GM23338 (cell line): ENCODE data around the gene SMIM14. TPM values are rescaled to one million over a fixed set of nuclear protein-coding genes. Genes with fewer than 3 reads are reported as not detected.

Experiments
- ATAC-seq: fragments of 200-7000 bp; cut with Tn5 transposase; 3 replicates; pipeline ENCODE4 v1.9.1; 2020
- DNase-seq: peaks from one replicate; pipeline ENCODE4 v3.0.0-alpha.2; 2015; ENCODE audit warnings: low spot score
- H2AFZ ChIP-seq: fragments of 200-600 bp; sonication (generic); 2 replicates; pipeline ENCODE4 v1.8.0; 2016; ENCODE audit warnings: antibody characterized with exemption, mild to moderate bottlenecking, moderate library complexity
- H3F3A ChIP-seq: fragments of 200-600 bp; sonication (generic); replicated peaks from 2 replicates; pipeline ENCODE4 v1.8.0; 2017; ENCODE audit warnings: antibody characterized with exemption, mixed run types, low read depth
- H3K27ac ChIP-seq: fragments of 200-600 bp; sonication (generic); 2 replicates; pipeline ENCODE4 v1.6.1; 2016; ENCODE audit warnings: low read depth
- H3K27me3 ChIP-seq: fragments of 200-600 bp; sonication (generic); 2 replicates; pipeline ENCODE4 v1.8.0; 2016; ENCODE audit warnings: mild to moderate bottlenecking, mixed run types, moderate library complexity; ENCODE audit not compliant: insufficient read depth
- H3K36me3 ChIP-seq: fragments of 200-600 bp; sonication (generic); 2 replicates; pipeline ENCODE4 v1.8.0; 2016; ENCODE audit warnings: mild to moderate bottlenecking; ENCODE audit not compliant: insufficient read depth
- H3K4me1 ChIP-seq: fragments of 200-600 bp; sonication (generic); 2 replicates; pipeline ENCODE4 v1.8.0; 2016; ENCODE audit warnings: mild to moderate bottlenecking, moderate library complexity; ENCODE audit not compliant: insufficient read depth
- H3K4me2 ChIP-seq: fragments of 200-600 bp; sonication (generic); 2 replicates; pipeline ENCODE4 v1.7.1; 2017; ENCODE audit warnings: mixed run types
- H3K4me3 ChIP-seq: fragments of 200-600 bp; sonication (generic); 2 replicates; pipeline ENCODE4 v1.6.1; 2016; ENCODE audit warnings: mixed run types
- H3K79me2 ChIP-seq: fragments of 200-600 bp; sonication (generic); replicated peaks from 2 replicates; pipeline ENCODE4 v1.8.0; 2017; ENCODE audit warnings: mild to moderate bottlenecking; ENCODE audit not compliant: insufficient read depth
- H3K9me2 ChIP-seq: fragments of 200-600 bp; sonication (generic); 2 replicates; pipeline ENCODE4 v1.8.0; 2017; ENCODE audit not compliant: insufficient read depth
- H4K20me1 ChIP-seq: fragments of 200-600 bp; sonication (generic); replicated peaks from 2 replicates; pipeline ENCODE4 v1.8.0; 2017; ENCODE audit warnings: mild to moderate bottlenecking; ENCODE audit not compliant: insufficient read depth
- H3K27ac Mint-ChIP-seq: 2 replicates; pipeline ENCODE4 v1.8.0; 2020; ENCODE audit warnings: inconsistent platforms, mild to moderate bottlenecking, moderate library complexity, mixed read lengths
- H3K27me3 Mint-ChIP-seq: 3 replicates; pipeline ENCODE4 v1.8.0; 2022; ENCODE audit warnings: low read depth, mild to moderate bottlenecking, moderate library complexity, mixed read lengths, inconsistent platforms; ENCODE audit not compliant: insufficient read depth, poor library complexity
- H3K36me3 Mint-ChIP-seq: 3 replicates; pipeline ENCODE4 v1.8.0; 2021; ENCODE audit warnings: low read depth, mild to moderate bottlenecking, inconsistent platforms, moderate library complexity, mixed read lengths
- H3K4me1 Mint-ChIP-seq: 3 replicates; pipeline ENCODE4 v1.8.0; 2020; ENCODE audit warnings: mild to moderate bottlenecking, inconsistent platforms, mixed read lengths
- H3K4me3 Mint-ChIP-seq: 3 replicates; pipeline ENCODE4 v1.8.0; 2021; ENCODE audit warnings: moderate library complexity, mild to moderate bottlenecking, inconsistent platforms, mixed read lengths
- H3K9me3 Mint-ChIP-seq: 3 replicates; pipeline ENCODE4 v1.8.0; 2020; ENCODE audit warnings: moderate library complexity, mild to moderate bottlenecking, inconsistent platforms, mixed read lengths
- CREB1 ChIP-seq: fragments of 250-450 bp; sonication (Bioruptor Pico); IDR thresholded peaks from 2 replicates; pipeline ENCODE4 v1.5.0; 2020; ENCODE audit warnings: low read depth, mild to moderate bottlenecking, moderate library complexity
- EZH2 ChIP-seq: fragments of 200-600 bp; sonication (generic); IDR thresholded peaks from one replicate; pipeline ENCODE4 v1.8.0; 2017; ENCODE audit warnings: antibody characterized with exemption, mild to moderate bottlenecking, low read depth; ENCODE audit not compliant: unreplicated experiment
- EZH2phosphoT487 ChIP-seq: fragments of 200-600 bp; sonication (generic); IDR thresholded peaks from one replicate; pipeline ENCODE4 v1.8.1; 2018; ENCODE audit warnings: antibody characterized with exemption; ENCODE audit not compliant: unreplicated experiment
- JUNB ChIP-seq: IDR thresholded peaks from one replicate; pipeline ENCODE4 v1.6.1; 2016; ENCODE audit warnings: antibody characterized with exemption; ENCODE audit not compliant: unreplicated experiment
- NANOG ChIP-seq: IDR thresholded peaks from 2 replicates; pipeline ENCODE4 v1.6.1; 2016; ENCODE audit warnings: antibody characterized with exemption, borderline replicate concordance
- POLR2AphosphoS5 ChIP-seq: IDR thresholded peaks from 2 replicates; pipeline ENCODE4 v1.6.1; 2016; ENCODE audit warnings: antibody characterized with exemption, low read depth
- STAT1 ChIP-seq: IDR thresholded peaks from one replicate; pipeline ENCODE4 v1.6.1; 2016; ENCODE audit warnings: antibody characterized with exemption; ENCODE audit not compliant: unreplicated experiment
- ZNF114 ChIP-seq: fragments of 250-450 bp; sonication (Bioruptor Pico); IDR thresholded peaks from 2 replicates; pipeline ENCODE4 v1.5.0; 2020; ENCODE audit warnings: mild to moderate bottlenecking, moderate library complexity
- ZNF331 ChIP-seq: fragments of 250-450 bp; sonication (Bioruptor Pico); IDR thresholded peaks from 2 replicates; pipeline ENCODE4 v1.5.0; 2020; ENCODE audit warnings: low read depth, mild to moderate bottlenecking, moderate library complexity
- polyA plus RNA-seq: library from polyadenylated mRNA; unstranded; fragments of >200 nt; fragmentation: Nextera tagmentation; extraction: Ambion mirVana; gene quantifications from 2 replicates; pipeline ENCODE4 v1.2.1, GENCODE V29; 2016
- total RNA-seq: library from RNA; depleted of rRNA; stranded (reverse); fragments of >200 nt; shearing (Covaris generic); gene quantifications from 2 replicates; pipeline ENCODE4 v1.2.3, GENCODE V29; 2014
- TF ChIP-seq, protein P1 (sequence below), 2 experiments: fragments of 200-600 bp in 1 of 2; sonication (generic) in 1 of 2; conservative IDR thresholded peaks; 2 replicates each; pipeline versions ENCODE4 v1.5.1 to v1.6.1; 2016 to 2017; ENCODE audit warnings: antibody characterized with exemption in 2 of 2, low read depth in 2 of 2, mild to moderate bottlenecking in 2 of 2, moderate library complexity in 1 of 2
- TF ChIP-seq, protein P2 (sequence below): IDR thresholded peaks from one replicate; pipeline ENCODE4 v1.6.1; 2018; ENCODE audit warnings: antibody characterized with exemption; ENCODE audit not compliant: unreplicated experiment
- TF ChIP-seq, protein P3 (sequence below): fragments of 250-450 bp; sonication (Bioruptor Pico); IDR thresholded peaks from 2 replicates; pipeline ENCODE4 v1.5.0; 2020; ENCODE audit warnings: mild to moderate bottlenecking, moderate library complexity
- TF ChIP-seq, protein P4 (sequence below): IDR thresholded peaks from 2 replicates; pipeline ENCODE4 v1.6.1; 2016; ENCODE audit warnings: antibody characterized with exemption

SMIM14 gene
- total and polyA plus RNA-seq, 2 experiments from 2014 or later: 29.0 to 52.6 TPM

- no peak overlapping the region; the same call in 2 of the 3 replicates for H3K4me3 Mint-ChIP-seq
- ATAC-seq: no peak
Observed at GRCh38 chr4:39555472-39555871, 83.2 kb downstream of the SMIM14 start.

More at GRCh38 chr4:39555472-39555871, 83.2 kb downstream of the SMIM14 start:
- H3K27ac Mint-ChIP-seq: no peak overlapping the region
- H2AFZ ChIP-seq: no peak overlapping the region
- H3K79me2 ChIP-seq: no peaks in the 10 kb centered on the region
- H3K9me2 ChIP-seq: no peaks in the 10 kb centered on the region
- no peak overlapping the region for H3K27ac ChIP-seq
- H3K36me3 ChIP-seq: no peaks in the 10 kb centered on the region
- DNase-seq: no peak
- H3K4me2 ChIP-seq: no peak overlapping the region
- H3K27me3 Mint-ChIP-seq: no peaks in the 10 kb centered on the region
- no peak overlapping the region for H3K4me3 ChIP-seq
- no peaks in the 10 kb centered on the region for H3K4me1 ChIP-seq
- peaks cover 2% of the 10 kb centered on the region; the same call in 1 of the 3 replicates for H3K4me1 Mint-ChIP-seq
- no peaks in the 10 kb centered on the region for H4K20me1 ChIP-seq
- no peaks in the 10 kb centered on the region for H3K9me3 Mint-ChIP-seq
- H3K36me3 Mint-ChIP-seq: peaks cover 8% of the 10 kb centered on the region
- TF ChIP-seq CREB1 (CRISPR knock-in tag) (no peak), EZH2 (no peak), NANOG (no peak), ZNF331 (CRISPR knock-in tag) (no peak), JUNB (no peak), POLR2AphosphoS5 (no peak), EZH2phosphoT487 (no peak), ZNF114 (CRISPR knock-in tag) (no peak), STAT1 (no peak)
- TF ChIP-seq, protein P1, sequence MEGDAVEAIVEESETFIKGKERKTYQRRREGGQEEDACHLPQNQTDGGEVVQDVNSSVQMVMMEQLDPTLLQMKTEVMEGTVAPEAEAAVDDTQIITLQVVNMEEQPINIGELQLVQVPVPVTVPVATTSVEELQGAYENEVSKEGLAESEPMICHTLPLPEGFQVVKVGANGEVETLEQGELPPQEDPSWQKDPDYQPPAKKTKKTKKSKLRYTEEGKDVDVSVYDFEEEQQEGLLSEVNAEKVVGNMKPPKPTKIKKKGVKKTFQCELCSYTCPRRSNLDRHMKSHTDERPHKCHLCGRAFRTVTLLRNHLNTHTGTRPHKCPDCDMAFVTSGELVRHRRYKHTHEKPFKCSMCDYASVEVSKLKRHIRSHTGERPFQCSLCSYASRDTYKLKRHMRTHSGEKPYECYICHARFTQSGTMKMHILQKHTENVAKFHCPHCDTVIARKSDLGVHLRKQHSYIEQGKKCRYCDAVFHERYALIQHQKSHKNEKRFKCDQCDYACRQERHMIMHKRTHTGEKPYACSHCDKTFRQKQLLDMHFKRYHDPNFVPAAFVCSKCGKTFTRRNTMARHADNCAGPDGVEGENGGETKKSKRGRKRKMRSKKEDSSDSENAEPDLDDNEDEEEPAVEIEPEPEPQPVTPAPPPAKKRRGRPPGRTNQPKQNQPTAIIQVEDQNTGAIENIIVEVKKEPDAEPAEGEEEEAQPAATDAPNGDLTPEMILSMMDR (conservative IDR thresholded peaks at IDR 0.05; ENCODE audit: low read depth in 2 of 2): no peak
- TF ChIP-seq, protein P2, sequence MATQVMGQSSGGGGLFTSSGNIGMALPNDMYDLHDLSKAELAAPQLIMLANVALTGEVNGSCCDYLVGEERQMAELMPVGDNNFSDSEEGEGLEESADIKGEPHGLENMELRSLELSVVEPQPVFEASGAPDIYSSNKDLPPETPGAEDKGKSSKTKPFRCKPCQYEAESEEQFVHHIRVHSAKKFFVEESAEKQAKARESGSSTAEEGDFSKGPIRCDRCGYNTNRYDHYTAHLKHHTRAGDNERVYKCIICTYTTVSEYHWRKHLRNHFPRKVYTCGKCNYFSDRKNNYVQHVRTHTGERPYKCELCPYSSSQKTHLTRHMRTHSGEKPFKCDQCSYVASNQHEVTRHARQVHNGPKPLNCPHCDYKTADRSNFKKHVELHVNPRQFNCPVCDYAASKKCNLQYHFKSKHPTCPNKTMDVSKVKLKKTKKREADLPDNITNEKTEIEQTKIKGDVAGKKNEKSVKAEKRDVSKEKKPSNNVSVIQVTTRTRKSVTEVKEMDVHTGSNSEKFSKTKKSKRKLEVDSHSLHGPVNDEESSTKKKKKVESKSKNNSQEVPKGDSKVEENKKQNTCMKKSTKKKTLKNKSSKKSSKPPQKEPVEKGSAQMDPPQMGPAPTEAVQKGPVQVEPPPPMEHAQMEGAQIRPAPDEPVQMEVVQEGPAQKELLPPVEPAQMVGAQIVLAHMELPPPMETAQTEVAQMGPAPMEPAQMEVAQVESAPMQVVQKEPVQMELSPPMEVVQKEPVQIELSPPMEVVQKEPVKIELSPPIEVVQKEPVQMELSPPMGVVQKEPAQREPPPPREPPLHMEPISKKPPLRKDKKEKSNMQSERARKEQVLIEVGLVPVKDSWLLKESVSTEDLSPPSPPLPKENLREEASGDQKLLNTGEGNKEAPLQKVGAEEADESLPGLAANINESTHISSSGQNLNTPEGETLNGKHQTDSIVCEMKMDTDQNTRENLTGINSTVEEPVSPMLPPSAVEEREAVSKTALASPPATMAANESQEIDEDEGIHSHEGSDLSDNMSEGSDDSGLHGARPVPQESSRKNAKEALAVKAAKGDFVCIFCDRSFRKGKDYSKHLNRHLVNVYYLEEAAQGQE: no peak
- TF ChIP-seq, protein P3, sequence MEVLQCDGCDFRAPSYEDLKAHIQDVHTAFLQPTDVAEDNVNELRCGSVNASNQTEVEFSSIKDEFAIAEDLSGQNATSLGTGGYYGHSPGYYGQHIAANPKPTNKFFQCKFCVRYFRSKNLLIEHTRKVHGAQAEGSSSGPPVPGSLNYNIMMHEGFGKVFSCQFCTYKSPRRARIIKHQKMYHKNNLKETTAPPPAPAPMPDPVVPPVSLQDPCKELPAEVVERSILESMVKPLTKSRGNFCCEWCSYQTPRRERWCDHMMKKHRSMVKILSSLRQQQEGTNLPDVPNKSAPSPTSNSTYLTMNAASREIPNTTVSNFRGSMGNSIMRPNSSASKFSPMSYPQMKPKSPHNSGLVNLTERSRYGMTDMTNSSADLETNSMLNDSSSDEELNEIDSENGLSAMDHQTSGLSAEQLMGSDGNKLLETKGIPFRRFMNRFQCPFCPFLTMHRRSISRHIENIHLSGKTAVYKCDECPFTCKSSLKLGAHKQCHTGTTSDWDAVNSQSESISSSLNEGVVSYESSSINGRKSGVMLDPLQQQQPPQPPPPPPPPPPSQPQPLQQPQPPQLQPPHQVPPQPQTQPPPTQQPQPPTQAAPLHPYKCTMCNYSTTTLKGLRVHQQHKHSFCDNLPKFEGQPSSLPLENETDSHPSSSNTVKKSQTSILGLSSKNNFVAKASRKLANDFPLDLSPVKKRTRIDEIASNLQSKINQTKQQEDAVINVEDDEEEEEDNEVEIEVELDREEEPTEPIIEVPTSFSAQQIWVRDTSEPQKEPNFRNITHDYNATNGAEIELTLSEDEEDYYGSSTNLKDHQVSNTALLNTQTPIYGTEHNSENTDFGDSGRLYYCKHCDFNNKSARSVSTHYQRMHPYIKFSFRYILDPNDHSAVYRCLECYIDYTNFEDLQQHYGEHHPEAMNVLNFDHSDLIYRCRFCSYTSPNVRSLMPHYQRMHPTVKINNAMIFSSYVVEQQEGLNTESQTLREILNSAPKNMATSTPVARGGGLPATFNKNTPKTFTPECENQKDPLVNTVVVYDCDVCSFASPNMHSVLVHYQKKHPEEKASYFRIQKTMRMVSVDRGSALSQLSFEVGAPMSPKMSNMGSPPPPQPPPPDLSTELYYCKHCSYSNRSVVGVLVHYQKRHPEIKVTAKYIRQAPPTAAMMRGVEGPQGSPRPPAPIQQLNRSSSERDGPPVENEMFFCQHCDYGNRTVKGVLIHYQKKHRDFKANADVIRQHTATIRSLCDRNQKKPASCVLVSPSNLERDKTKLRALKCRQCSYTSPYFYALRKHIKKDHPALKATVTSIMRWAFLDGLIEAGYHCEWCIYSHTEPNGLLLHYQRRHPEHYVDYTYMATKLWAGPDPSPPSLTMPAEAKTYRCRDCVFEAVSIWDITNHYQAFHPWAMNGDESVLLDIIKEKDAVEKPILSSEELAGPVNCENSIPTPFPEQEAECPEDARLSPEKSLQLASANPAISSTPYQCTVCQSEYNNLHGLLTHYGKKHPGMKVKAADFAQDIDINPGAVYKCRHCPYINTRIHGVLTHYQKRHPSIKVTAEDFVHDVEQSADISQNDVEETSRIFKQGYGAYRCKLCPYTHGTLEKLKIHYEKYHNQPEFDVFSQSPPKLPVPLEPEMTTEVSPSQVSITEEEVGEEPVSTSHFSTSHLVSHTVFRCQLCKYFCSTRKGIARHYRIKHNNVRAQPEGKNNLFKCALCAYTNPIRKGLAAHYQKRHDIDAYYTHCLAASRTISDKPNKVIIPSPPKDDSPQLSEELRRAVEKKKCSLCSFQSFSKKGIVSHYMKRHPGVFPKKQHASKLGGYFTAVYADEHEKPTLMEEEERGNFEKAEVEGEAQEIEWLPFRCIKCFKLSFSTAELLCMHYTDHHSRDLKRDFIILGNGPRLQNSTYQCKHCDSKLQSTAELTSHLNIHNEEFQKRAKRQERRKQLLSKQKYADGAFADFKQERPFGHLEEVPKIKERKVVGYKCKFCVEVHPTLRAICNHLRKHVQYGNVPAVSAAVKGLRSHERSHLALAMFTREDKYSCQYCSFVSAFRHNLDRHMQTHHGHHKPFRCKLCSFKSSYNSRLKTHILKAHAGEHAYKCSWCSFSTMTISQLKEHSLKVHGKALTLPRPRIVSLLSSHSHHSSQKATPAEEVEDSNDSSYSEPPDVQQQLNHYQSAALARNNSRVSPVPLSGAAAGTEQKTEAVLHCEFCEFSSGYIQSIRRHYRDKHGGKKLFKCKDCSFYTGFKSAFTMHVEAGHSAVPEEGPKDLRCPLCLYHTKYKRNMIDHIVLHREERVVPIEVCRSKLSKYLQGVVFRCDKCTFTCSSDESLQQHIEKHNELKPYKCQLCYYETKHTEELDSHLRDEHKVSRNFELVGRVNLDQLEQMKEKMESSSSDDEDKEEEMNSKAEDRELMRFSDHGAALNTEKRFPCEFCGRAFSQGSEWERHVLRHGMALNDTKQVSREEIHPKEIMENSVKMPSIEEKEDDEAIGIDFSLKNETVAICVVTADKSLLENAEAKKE: no peak
- TF ChIP-seq, protein P4, sequence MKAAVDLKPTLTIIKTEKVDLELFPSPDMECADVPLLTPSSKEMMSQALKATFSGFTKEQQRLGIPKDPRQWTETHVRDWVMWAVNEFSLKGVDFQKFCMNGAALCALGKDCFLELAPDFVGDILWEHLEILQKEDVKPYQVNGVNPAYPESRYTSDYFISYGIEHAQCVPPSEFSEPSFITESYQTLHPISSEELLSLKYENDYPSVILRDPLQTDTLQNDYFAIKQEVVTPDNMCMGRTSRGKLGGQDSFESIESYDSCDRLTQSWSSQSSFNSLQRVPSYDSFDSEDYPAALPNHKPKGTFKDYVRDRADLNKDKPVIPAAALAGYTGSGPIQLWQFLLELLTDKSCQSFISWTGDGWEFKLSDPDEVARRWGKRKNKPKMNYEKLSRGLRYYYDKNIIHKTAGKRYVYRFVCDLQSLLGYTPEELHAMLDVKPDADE: no peak
- no peaks in the 10 kb centered on the region for H3F3A ChIP-seq
- no peaks in the 10 kb centered on the region for H3K27me3 ChIP-seq
